HUES64 (cell line): ENCODE data around the gene SOX18.

Source experiments
- H3K27ac ChIP-seq: 2 replicates; pipeline ENCODE4 v1.7.0; 2013; ENCODE audit warnings: low read depth, low read length, inconsistent platforms
- H3K27me3 ChIP-seq: 2 replicates; pipeline ENCODE4 v1.6.1; 2013; ENCODE audit warnings: mild to moderate bottlenecking, low read length; ENCODE audit not compliant: insufficient read depth
- H3K36me3 ChIP-seq: 2 replicates; pipeline ENCODE4 v1.6.1; 2013; ENCODE audit warnings: mild to moderate bottlenecking, low read length; ENCODE audit not compliant: insufficient read depth
- H3K4me1 ChIP-seq: 2 replicates; pipeline ENCODE4 v1.6.1; 2013; ENCODE audit warnings: mild to moderate bottlenecking, low read length, moderate library complexity; ENCODE audit not compliant: insufficient read depth
- H3K4me3 ChIP-seq: 2 replicates; pipeline ENCODE4 v1.5.1; 2013; ENCODE audit warnings: mild to moderate bottlenecking, low read length, moderate library complexity
- H3K9ac ChIP-seq: 2 replicates; pipeline ENCODE4 v1.6.1; 2013; ENCODE audit warnings: mild to moderate bottlenecking, low read depth, low read length
- H3K9me3 ChIP-seq: 2 replicates; pipeline ENCODE4 v1.6.1; 2013; ENCODE audit warnings: low read depth, low read length; ENCODE audit not compliant: insufficient read depth
- WGBS: fragments of 150-250, 120-280 bp; methylation state at CpG from one replicate; pipeline ENCODE4 v1.1.7; 2013; ENCODE audit warnings: missing lambda C conversion rate; 5-methylcytosine and 5-hydroxymethylcytosine counted together

Gene SOX18

DNA sequence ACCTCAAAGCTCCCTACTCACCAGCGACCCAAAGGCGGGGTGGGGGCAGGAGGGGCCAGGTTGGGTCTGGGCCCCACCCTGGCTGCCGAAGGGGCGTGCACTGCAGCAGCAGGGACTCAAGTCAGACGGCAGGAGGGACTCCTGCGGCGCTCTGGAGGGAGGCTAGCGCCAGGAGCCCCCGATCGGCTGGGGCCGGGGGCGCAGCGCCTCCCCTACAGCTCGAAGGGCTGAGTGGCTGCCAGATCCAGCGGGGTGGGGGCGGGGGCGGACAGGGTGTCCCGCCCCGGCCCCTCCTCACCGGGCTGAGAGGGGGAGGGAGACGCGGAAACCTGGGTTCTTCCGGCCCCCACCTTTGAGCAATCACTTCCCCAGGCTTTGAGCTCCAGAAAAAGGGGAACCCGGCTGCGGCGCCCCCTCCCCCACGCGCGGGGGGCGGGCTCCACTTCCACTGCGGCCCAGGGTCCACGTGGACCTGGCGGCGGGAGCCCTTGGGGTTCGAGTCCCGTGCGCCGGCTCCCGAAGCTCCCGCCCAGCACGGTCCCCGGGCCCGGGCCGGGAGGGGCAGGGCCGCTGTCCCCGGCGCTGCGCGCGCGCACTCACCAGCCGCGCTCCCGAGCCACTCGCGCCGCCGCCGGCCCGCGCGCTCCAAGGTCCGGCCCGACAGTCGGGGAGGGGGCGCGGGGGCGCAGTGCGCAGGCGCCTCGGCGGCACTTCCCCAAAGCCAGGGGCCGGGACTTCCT is 30.0 kb upstream of the SOX18 start, which contains the start of gene RGS19:
Gene RGS19 (minus strand): TSS at position 246 of the 740 bp plus-strand sequence. CDS start 2,632 bp downstream, outside the sequence.
- Histone ChIP-seq H3K9me3 (no peaks in the 10 kb centered on the region), H3K9ac (peak within 1 kb of the TSS; percentile 83), H3K27me3 (peaks cover 42% of the 10 kb centered on the region), H3K27ac (no peak within 1 kb of the TSS), H3K36me3 (no peaks in the 10 kb centered on the region), H3K4me1 (peaks cover 17% of the 10 kb centered on the region), H3K4me3 (peak within 1 kb of the TSS; percentile 78)
- under 1% methylated on average over 71 of the region's 73 CpGs for WGBS

DNA sequence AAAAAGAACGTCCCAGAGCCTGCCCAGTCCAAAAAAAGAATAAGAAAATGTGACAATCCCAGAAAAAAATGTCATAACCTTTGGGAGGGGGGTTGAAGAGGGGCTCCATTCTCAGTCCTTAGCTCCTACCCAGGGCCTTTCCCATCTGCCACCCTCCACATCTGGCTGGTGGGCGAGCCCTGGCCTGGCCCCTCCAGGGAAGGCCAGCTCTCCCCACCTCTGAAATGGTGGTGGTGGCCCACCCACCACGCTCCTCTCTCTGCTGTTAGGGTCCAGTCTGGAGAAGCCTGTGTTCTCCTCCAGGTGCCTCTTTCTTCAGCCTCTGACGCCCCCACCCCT is 29.5 kb upstream of the SOX18 start:
- H3K9ac ChIP-seq, result peak overlapping the region; percentile 83
- H3K27ac ChIP-seq, result no peak overlapping the region
- 51% methylated on average over 3 of the region's 4 CpGs for WGBS
- H3K27me3 ChIP-seq, result peaks cover 37% of the 10 kb centered on the region
- H3K9me3 ChIP-seq, result no peaks in the 10 kb centered on the region
- peak overlapping the region; percentile 73 for H3K4me3 ChIP-seq
- peaks cover 17% of the 10 kb centered on the region for H3K4me1 ChIP-seq
- H3K36me3 ChIP-seq, result peaks cover 2% of the 10 kb centered on the region

DNA sequence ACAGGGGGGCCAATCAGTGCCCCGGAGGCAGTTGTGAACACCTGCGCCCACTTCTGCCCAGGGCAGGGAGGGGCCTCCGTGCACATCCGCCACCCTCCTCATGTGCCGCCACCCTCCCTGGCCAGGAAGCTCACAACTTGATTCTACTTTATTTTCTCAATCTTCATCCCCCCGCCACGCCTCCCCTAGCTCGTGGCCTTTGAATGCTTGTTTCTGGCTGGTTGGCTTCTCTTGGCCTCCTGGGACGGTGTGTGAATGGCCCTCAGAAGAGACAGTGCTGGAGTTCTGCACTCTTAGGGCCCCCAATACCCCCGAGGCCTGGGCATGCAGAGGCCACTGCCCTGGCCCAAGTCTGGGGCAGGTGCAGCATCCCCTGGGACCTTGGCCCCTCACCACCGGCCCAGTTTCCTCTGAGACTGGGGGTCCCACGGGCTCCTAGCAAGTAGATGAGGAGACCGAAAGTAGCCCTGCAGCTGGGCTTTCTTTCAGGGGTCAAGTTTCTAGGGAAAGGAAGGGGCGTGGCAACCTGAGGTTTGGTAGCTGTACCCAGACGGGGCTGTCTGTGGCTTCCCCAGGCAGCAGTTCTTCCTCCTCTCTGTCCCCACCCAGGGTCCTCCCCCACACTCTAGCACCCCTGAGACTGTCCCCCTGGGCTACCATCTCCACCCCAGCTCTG is 28.6 kb upstream of the SOX18 start:
- peaks cover 29% of the 10 kb centered on the region for H3K27me3 ChIP-seq
- 80% methylated on average over 15 of the region's 15 CpGs for WGBS
- H3K27ac ChIP-seq, result no peak overlapping the region
- peaks cover 7% of the 10 kb centered on the region for H3K36me3 ChIP-seq
- no peak overlapping the region for H3K9ac ChIP-seq
- H3K4me1 ChIP-seq, result peaks cover 16% of the 10 kb centered on the region
- H3K4me3 ChIP-seq, result no peak overlapping the region
- H3K9me3 ChIP-seq, result no peaks in the 10 kb centered on the region

DNA sequence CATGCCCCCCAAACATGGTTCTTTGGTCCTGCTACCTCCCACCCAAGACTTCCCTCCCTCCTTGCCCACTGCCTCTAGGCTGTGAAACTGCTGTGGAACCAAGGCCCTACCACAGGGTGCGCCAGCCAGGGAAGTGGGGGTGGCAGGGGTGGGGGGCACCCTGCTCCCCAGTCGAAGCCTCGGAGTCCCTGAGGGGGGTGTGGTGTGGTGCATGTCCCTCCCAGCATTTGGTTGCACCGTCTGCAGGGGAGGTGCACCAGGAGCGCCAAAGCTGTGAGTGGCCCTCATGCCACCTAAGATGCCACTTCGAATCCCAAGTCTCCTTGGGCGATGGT is 28.1 kb upstream of the SOX18 start:
- Histone ChIP-seq H3K4me3 (no peak overlapping the region), H3K9ac (no peak overlapping the region), H3K27ac (no peak overlapping the region), H3K27me3 (peaks cover 24% of the 10 kb centered on the region), H3K36me3 (peaks cover 7% of the 10 kb centered on the region), H3K9me3 (no peaks in the 10 kb centered on the region), H3K4me1 (peaks cover 13% of the 10 kb centered on the region; the same call in 1 of the 2 replicates)
- 91% methylated on average over 7 of the region's 7 CpGs for WGBS

DNA sequence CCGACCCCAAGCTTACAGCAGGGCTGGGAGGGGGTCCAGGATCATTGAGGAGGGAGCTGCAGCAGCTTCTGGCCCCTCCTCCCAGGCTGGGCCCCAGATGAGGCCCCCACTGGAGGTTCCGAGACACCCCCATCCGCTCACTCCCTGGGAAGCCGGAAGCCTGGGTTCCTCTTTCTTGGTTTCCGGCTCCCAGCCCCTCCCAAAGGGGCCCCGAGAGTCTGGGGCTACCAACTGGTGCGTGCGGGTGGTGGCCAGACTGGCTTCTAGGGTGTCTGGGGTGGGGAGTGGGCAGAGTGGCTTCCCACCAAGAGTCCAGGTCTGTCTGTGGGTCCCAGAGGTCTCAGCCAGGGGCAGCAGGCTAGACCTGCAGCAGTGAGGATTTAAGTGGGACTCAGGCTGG is 27.7 kb upstream of the SOX18 start:
- Histone ChIP-seq H3K4me3 (no peak overlapping the region), H3K9me3 (no peaks in the 10 kb centered on the region), H3K36me3 (peaks cover 7% of the 10 kb centered on the region), H3K27me3 (peaks cover 20% of the 10 kb centered on the region), H3K4me1 (peaks cover 13% of the 10 kb centered on the region; the same call in 1 of the 2 replicates), H3K27ac (no peak overlapping the region), H3K9ac (no peak overlapping the region)
- 92% methylated on average over 8 of the region's 8 CpGs for WGBS

DNA sequence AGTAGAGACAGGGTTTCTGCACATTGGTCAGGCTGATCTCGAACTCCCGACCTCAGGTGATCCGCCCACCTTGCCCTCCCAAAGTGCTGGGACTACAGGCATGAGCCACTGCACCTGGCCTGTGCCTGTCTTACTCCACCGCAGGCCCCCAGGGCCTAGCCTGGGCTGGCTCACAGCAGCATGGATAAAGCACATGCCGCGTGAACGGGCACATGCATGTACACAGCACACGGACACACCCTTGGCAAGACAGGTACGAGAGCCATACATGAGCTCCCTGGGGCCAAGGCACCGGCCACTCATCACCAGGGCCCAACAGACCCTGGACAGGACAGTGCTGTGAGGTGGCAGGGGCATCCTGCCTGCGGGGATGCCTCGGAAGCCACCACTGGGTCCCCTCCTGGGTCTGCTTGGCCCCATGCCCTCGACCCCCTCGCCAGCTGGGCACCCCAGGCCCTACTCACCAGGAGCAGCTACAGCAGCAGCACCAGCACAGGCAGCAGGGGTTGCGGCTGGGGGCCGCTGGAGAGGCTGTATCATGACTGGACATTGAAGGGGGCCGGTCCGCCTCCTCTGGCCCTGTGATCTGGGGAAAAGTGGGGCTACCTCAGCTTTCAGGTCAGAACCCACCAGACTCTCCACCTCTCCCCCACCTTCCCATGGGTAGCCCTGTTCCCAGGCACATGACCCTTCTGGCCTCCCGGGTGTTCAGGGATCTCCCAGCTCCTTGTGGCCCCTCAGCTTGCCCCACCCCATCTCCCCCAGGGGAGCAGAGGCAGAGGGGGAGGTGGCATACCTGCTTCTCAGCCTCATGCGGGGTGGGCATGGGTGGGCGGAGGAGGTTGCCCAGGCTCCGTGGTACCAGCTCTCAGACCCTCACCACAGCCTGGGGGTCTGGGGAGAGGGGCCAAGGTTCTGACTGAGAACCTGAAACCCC is 26.9 kb upstream of the SOX18 start:
- Histone ChIP-seq H3K27me3 (peaks cover 12% of the 10 kb centered on the region), H3K9ac (no peak overlapping the region), H3K4me3 (no peak overlapping the region), H3K27ac (no peak overlapping the region), H3K36me3 (peaks cover 7% of the 10 kb centered on the region), H3K9me3 (no peaks in the 10 kb centered on the region), H3K4me1 (peaks cover 13% of the 10 kb centered on the region; the same call in 1 of the 2 replicates)
- WGBS, result 94% methylated on average over 22 of the region's 22 CpGs

DNA sequence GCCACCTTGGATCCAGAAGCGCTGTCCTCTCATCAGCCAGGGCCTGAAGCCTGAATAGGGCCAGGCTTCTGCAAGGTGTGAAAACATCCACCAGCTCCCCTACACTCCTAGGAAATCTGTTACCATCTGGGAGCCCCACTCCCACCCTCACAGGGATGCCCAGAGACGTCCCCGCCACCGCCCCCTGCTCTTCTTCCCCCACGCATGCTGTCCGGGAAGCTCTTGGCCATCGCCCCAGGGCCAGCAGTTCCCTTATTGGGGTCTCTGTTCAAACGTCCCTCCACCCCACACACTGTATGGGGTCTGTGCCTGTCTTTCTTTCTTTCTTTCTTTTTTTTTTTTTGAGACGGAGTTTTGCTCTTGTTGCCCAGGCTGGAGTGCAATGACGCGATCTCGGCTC is 26.1 kb upstream of the SOX18 start:
- WGBS, result 90% methylated on average over 12 of the region's 12 CpGs
- no peak overlapping the region for H3K27ac ChIP-seq
- no peaks in the 10 kb centered on the region for H3K9me3 ChIP-seq
- H3K27me3 ChIP-seq, result peaks cover 6% of the 10 kb centered on the region
- H3K36me3 ChIP-seq, result peaks cover 7% of the 10 kb centered on the region
- no peak overlapping the region for H3K4me3 ChIP-seq
- H3K9ac ChIP-seq, result no peak overlapping the region
- peaks cover 13% of the 10 kb centered on the region; the same call in 1 of the 2 replicates for H3K4me1 ChIP-seq

DNA sequence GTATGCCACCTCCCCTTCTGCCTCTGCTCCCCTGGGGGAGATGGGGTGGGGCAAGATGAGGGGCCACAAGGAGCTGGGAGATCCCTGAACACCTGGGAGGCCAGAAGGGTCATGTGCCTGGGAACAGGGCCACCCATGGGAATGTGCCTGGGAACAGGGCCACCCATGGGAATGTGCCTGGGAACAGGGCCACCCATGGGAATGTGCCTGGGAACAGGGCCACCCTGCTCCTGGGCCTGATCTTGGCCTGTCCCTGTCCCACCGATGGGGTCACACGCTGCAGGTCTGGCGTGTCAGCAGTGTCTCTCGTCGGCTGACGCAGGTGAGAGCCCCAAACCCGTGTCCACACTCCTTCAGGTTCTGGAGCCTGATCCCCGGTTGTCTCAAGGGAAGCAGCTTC is 25.5 kb upstream of the SOX18 start:
- H3K4me1 ChIP-seq, result peaks cover 13% of the 10 kb centered on the region; the same call in 1 of the 2 replicates
- peaks cover 7% of the 10 kb centered on the region for H3K36me3 ChIP-seq
- H3K9ac ChIP-seq, result no peak overlapping the region
- no peaks in the 10 kb centered on the region for H3K9me3 ChIP-seq
- peaks cover under 1% of the 10 kb centered on the region for H3K27me3 ChIP-seq
- WGBS, result 93% methylated on average over 8 of the region's 8 CpGs
- no peak overlapping the region for H3K27ac ChIP-seq
- H3K4me3 ChIP-seq, result no peak overlapping the region

DNA sequence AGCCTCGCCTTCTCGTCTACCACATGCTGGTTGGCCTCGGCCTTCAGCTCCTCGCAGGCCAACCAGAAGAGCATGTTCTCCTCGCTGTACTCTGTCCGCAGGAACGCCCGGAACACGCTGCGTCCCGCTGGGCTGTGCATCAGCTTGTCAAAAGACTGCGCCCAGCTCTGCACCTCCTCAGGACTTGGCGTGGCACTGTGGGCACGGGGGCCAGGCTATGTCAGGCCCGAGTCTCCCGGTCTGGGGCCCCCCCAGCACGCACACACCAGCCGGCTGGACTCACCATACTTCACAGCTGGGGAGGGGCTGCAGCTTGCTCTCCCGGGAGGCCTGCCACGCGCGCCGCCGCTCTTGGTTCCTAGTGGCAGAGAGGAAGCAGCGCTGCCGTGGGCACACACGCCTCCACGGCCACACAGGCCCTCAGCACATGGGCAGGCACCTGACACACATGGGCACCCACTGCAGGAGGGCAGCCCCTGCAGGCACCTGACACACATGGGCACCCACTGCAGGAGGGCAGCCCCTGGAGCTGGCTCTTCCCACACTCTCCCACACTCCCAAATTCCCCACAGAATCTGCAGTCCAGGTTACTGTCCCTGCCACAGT is 24.8 kb upstream of the SOX18 start:
- Histone ChIP-seq H3K27ac (no peak overlapping the region), H3K4me1 (peaks cover 13% of the 10 kb centered on the region; the same call in 1 of the 2 replicates), H3K36me3 (peaks cover 7% of the 10 kb centered on the region), H3K27me3 (no peaks in the 10 kb centered on the region), H3K4me3 (no peak overlapping the region), H3K9me3 (no peaks in the 10 kb centered on the region), H3K9ac (no peak overlapping the region)
- WGBS, result 95% methylated on average over 28 of the region's 28 CpGs

DNA sequence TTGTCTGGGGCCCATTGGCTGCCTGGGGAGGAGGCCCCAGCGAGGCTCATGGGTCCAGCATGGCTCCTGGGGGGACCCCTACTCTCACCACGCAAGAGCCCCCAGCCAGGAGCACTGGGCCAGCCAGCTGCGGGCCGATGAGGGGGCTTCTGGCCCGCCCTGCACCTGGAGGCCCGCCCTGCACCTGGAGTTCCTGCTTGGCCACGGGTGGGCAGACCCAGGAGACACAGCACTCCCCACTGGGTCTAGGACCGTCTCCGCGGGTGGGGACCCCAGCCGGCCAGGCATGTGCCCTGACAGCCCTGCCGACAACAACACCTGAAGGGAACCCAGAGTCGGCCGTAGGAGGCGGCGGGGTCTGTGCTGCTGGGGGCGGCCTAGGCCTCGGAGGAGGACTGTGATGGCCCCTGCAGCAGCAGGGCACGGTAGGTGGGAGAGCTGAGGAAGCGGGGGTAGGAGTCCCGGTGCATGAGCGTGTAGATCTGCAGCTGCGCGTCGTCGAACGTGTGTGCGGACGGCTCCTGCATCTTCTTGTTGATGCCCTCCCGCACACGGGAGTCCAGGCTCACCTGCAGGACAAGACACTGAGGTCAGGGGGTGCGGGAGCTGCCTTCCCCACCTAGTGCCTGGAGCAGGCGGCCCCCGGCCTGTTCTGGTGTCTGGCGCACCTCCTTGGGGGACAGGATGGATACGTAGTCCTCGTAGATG is 24.2 kb upstream of the SOX18 start:
- H3K27ac ChIP-seq, result no peak overlapping the region
- H3K36me3 ChIP-seq, result peaks cover 7% of the 10 kb centered on the region
- WGBS, result 93% methylated on average over 37 of the region's 37 CpGs
- no peaks in the 10 kb centered on the region for H3K27me3 ChIP-seq
- H3K4me3 ChIP-seq, result no peak overlapping the region
- no peak overlapping the region for H3K9ac ChIP-seq
- H3K4me1 ChIP-seq, result peaks cover 7% of the 10 kb centered on the region; the same call in 1 of the 2 replicates
- H3K9me3 ChIP-seq, result no peaks in the 10 kb centered on the region
